Measurements from ENCODE around the gene R3HDM1.

DNA sequence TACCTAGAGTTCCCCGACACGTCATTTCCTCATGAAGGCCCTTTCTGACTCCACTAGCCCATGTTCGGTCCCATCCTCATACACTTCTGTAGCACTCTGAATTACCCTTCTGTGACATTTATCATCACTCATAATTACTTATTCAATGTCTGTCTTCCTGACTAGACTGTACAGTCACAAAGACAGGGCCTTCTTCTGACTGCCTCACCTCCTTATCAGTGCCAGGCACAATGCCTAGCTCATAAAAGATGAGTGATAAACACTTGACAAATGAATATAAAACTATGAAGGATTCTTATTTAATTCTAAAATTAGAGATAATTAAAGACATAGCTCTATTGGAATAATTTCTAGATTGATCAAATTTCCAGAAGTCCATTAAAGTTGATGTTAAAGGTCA lies 208.9 kb downstream of the R3HDM1 start:
- TF ChIP-seq GATA2 (IDR thresholded peaks at IDR 0.05; ENCODE audit: low read depth, low read length) (no peak), GATA3 (IDR thresholded peaks at IDR 0.05; ENCODE audit: low read depth, low read length) (no peak)

Measured in SH-SY5Y (cell line).